Adrenal gland (tissue), 12 donors: ENCODE measurements around the gene SMARCC2. TPM values are rescaled to one million over a fixed set of nuclear protein-coding genes. Genes with fewer than 3 reads are reported as not detected.

ENCODE experiments used
- DNase-seq, 7 donors: peaks; one replicate each; pipeline ENCODE4 v3.0.0-alpha.2; 2019 to 2020
- H3K27ac ChIP-seq, 5 donors: fragments of 200-600 bp; sonication (generic) in 4 of 5; 1 replicate in 3 of 5; 2 replicates in 2 of 5; pipeline versions ENCODE4 v1.5.1 to v1.8.0; 2016 to 2020; ENCODE audit warnings: mild to moderate bottlenecking in 1 of 5
- H3K27me3 ChIP-seq: fragments of 200-600 bp; 2 replicates; pipeline ENCODE4 v1.8.0; 2021
- H3K36me3 ChIP-seq, 2 donors: fragments of 200-600 bp; replicated peaks in 1 of 2; 1 replicate in 1 of 2; 2 replicates in 1 of 2; pipeline versions ENCODE4 v1.5.1 to v1.8.0; 2018 to 2022
- H3K4me1 ChIP-seq, 2 donors: fragments of 200-600 bp; replicated peaks in 1 of 2; 1 replicate in 1 of 2; 2 replicates in 1 of 2; pipeline versions ENCODE4 v1.5.1 to v1.8.0; 2018 to 2021
- H3K4me3 ChIP-seq, 4 donors: fragments of 200-600 bp; sonication (generic) in 3 of 4; one replicate each; pipeline ENCODE4 v1.5.1; 2016 to 2018
- H3K9me3 ChIP-seq, 3 donors: fragments of 200-600 bp; sonication (generic) in 1 of 3; replicated peaks in 1 of 3; 1 replicate in 2 of 3; 2 replicates in 1 of 3; pipeline versions ENCODE4 v1.5.1 to v1.8.0; 2016 to 2021
- POLR2A ChIP-seq, 2 donors: fragments of 450-650 bp; IDR thresholded peaks; one replicate each; pipeline ENCODE4 v1.6.1; 2017; ENCODE audit warnings: antibody characterized with exemption in 2 of 2, mild to moderate bottlenecking in 2 of 2, moderate library complexity in 1 of 2
- WGBS, 4 donors: extraction: QIAGEN DNeasy Blood & Tissue Kit in 2 of 4; methylation state at CpG; one replicate each; pipeline versions ENCODE4 v1.1.5 to v1.1.7; 2013 to 2017; 5-methylcytosine and 5-hydroxymethylcytosine counted together
- intact Hi-C, 2 donors: fragments of 100-400 bp; cut with DNase I; formaldehyde crosslinking; loops; one replicate each; pipeline versions ENCODE4 v1.14.1 to v1.15.0; 2022 to 2023
- polyA plus RNA-seq, 3 donors: library from polyadenylated mRNA; stranded (reverse); fragments of 200-250 nt in 2 of 3; fragments of 350-450 nt in 1 of 3; fragmentation: Illumina TruSeq in 1 of 3; extraction: RNeasy Lipid Tissue Mini Kit (QIAGEN cat#74804) in 1 of 3; gene quantifications; one replicate each; pipeline ENCODE4 v1.2.3, GENCODE V29; 2013 to 2014
- total RNA-seq, 9 donors: library from RNA; depleted of rRNA in 4 of 9; stranded (reverse); fragments of >200 nt in 4 of 9; fragments of 120-200 nt in 1 of 9; fragmentation: NEBNext Ultra II Directional in 1 of 9; extraction: Animal tissue kit (Norgen Biotek cat#: 25700) in 1 of 9; gene quantifications; one replicate each; pipeline versions ENCODE4 v1.1.0 to v1.2.4, GENCODE V29; 2013 to 2023
- TF ChIP-seq, protein P1 (sequence below), 6 experiments: fragments of 450-650 bp in 4 of 6; fragments of 200-600 bp in 2 of 6; sonication (generic) in 1 of 6; IDR thresholded peaks; 1 replicate in 5 of 6; 2 replicates in 1 of 6; pipeline versions ENCODE4 v1.5.1 to v1.8.0; 2016 to 2021; ENCODE audit warnings: antibody characterized with exemption in 6 of 6, mild to moderate bottlenecking in 2 of 6, moderate library complexity in 1 of 6
- donor health status: healthy with polysubstance abuse.
- donor health status: Bipolar disorder and iron deficiency.
- donor health status: DM: yes; HTN: yes; CAD: no.
- donor health status: DM: no; HTN: no; CAD: no.
- donor health status: DM: no; HTN: no; CAD: no.
- donor health status: DM: yes; HTN: yes; CAD: no.

Gene SMARCC2
- total and polyA plus RNA-seq, 12 donors: 22.8 to 102 (median 59.1) TPM

DNA sequence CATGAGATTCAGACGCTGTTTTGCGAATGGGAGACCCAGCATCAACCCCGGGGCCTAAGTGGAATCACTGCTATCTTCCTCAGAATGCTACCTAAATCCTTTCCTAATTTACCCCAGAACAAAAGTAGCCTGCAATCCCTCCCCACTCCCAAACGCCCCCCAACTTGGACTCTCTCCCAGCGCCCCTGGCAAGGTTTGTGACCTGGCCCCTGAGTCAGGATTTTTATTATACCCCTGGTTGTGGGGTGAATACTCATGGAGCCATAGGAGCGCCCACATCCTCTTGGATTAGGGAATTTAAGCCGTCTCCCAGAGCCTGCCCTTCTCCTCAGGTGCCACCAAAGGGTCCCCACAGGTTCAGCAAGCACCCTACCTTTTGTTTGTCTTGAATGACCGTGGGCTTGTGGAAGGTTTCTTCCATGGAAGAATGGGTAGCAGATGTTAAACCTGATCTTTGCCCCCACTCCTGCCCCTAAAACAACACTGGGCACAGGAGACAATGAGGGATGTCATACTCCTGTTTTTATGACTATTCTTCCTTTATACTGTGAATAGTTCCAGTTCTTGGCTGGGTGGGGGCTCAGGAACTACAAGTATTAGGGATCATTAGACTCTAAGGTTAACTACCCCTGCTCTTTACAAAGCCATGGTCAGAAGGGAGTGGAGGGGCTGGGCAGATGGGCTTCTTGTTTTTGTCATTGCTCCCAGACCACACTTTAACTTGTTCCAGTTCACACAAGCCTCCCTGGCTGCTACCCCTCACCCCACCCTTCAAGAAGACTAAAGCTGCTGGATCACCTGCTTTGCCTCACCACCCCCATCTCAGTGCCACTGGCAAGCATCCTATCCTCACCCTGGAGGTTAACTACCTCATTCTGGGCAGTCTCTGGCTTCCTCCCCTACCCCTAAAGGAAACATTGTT lies 36.3 kb downstream of the SMARCC2 start:
- 12 to 20% (median 17%) methylated on average over 8 of the region's 8 CpGs for WGBS, 4 donors
- H3K36me3 ChIP-seq: no peaks in the 10 kb centered on the region
- H3K4me3 ChIP-seq: peak overlapping the region in 2 of 4 donors; percentile 38 to 59
- no peaks in the 10 kb centered on the region for H3K27me3 ChIP-seq
- H3K9me3 ChIP-seq: no peaks in the 10 kb centered on the region
- intact Hi-C loops: no loop called here
- peak overlapping the region in 4 of 5 donors; percentile 80 to 97 (median 88) for H3K27ac ChIP-seq
- TF ChIP-seq, protein P1, sequence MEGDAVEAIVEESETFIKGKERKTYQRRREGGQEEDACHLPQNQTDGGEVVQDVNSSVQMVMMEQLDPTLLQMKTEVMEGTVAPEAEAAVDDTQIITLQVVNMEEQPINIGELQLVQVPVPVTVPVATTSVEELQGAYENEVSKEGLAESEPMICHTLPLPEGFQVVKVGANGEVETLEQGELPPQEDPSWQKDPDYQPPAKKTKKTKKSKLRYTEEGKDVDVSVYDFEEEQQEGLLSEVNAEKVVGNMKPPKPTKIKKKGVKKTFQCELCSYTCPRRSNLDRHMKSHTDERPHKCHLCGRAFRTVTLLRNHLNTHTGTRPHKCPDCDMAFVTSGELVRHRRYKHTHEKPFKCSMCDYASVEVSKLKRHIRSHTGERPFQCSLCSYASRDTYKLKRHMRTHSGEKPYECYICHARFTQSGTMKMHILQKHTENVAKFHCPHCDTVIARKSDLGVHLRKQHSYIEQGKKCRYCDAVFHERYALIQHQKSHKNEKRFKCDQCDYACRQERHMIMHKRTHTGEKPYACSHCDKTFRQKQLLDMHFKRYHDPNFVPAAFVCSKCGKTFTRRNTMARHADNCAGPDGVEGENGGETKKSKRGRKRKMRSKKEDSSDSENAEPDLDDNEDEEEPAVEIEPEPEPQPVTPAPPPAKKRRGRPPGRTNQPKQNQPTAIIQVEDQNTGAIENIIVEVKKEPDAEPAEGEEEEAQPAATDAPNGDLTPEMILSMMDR (IDR thresholded peaks at IDR 0.05): no peak
- TF ChIP-seq POLR2A (IDR thresholded peaks at IDR 0.05): no peak
- no peak for DNase-seq
- H3K4me1 ChIP-seq: peaks cover 15 to 26% of the 10 kb centered on the region in 2 donors

DNA sequence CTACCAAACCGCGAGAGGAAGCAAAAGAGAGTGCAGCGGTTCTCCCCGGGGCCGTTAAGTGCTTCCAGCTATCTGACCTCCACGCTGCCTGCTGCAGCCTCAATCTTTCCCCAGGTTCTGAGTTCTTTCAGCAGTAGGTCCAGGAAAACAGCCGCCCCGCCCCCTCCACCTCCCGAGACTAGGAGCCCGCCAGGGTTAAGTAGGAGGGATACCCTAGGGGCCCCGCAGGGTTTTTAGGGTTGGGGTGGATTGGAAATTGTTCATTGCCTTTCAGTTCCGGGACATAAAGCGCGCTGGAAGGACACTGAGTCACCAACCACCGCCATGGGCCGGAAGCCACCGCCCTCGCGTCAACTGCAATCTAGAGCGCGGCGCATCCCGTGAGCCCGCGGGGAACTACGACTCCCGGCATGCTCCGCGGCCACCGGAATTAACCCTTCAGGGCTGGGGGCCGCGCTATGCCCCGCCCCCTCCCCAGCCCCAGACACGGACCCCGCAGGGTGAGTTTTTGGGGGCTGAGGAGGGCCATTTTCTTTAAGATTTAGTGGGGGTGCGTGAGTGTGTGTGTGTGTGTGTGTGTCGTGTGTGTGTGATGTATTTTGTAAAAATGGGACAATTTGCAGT lies 37.0 kb downstream of the SMARCC2 start, which contains the start of gene MYL6B:
TSS of gene MYL6B (plus strand) at position 456 of the 624 bp plus-strand sequence. CDS start 1,332 bp downstream, outside the sequence.
- intact Hi-C loops: no loop called here
- TF ChIP-seq, protein P1 (IDR thresholded peaks at IDR 0.05): no peak
- peak in 1 of 2 donors; percentile 57 for TF ChIP-seq POLR2A (IDR thresholded peaks at IDR 0.05)

DNA sequence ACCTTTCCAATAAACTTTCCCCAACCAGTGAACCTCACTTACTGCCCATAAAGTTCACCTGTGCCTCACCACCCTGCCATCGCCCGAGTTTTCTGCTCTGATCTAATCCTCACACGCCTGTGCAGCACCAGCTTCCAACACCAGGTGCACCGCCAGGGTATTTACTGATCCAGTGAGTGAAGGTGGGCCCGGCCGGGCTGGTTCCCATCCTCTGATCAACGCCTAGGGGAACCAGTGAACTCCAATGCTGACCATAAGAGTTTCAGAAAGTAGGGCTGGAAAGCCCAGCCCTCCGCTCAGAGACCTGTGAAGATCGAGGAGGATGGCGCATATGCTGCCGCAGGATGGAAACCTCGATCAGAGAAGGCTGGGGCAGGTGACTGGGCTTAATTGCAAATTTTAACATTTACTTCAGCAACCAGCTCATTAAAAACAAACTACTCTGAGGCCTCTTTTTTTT lies 37.6 kb downstream of the SMARCC2 start:
- H3K27me3 ChIP-seq: no peaks in the 10 kb centered on the region
- peak in 6 of 7 donors; percentile 57 to 84 (median 63) for DNase-seq
- no peaks in the 10 kb centered on the region for H3K36me3 ChIP-seq
- H3K4me3 ChIP-seq: peak overlapping the region in 3 of 4 donors; percentile 20 to 59 (median 38)
- WGBS, 4 donors: 5 to 11% (median 9%) methylated on average over 12 of the region's 12 CpGs
- H3K4me1 ChIP-seq: peaks cover 23 to 29% of the 10 kb centered on the region in 2 donors
- H3K27ac ChIP-seq: peak overlapping the region; percentile 80 to 97 (median 95)
- TF ChIP-seq, protein P1 (IDR thresholded peaks at IDR 0.05): peak; percentile 19 to 76 (median 59)
- TF ChIP-seq POLR2A (IDR thresholded peaks at IDR 0.05): no peak
- H3K9me3 ChIP-seq: no peaks in the 10 kb centered on the region
- intact Hi-C loops: no loop called here

More for the DNA sequence above, 37.0 kb downstream of the SMARCC2 start, which contains the start of gene MYL6B:
- 0 to 2% (median 1%) methylated on average over 13 to 37 of the region's 37 CpGs for WGBS, 4 donors
- Histone ChIP-seq H3K9me3 (no peaks in the 10 kb centered on the region), H3K4me3 (peak within 1 kb of the TSS in 3 of 4 donors; percentile 20 to 59 (median 38)), H3K27me3 (no peaks in the 10 kb centered on the region), H3K27ac (peak within 1 kb of the TSS; percentile 80 to 97 (median 95)), H3K36me3 (no peaks in the 10 kb centered on the region), H3K4me1 (peaks cover 17 to 29% of the 10 kb centered on the region in 2 donors)
- peak; percentile 94 to 97 (median 96) for DNase-seq

DNA sequence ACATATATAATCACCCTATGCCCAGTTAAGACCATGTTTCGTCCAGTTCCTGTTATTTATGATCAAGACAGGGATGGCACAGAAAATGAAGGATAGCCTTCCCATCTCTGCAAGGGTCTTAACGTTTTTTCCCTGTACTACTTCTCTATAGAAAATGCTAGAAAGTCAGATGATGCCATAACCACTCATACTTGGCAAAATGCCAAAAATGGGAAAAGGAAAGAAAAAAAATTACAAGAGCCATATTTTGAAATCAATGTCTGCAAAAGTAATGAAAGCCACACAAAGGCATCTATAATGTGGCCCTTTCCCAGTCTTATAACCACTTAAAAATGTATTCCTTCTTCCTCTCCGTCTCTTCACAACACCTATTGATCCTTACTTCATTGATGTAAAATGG lies 38.7 kb downstream of the SMARCC2 start:
- no peak for TF ChIP-seq POLR2A (IDR thresholded peaks at IDR 0.05)
- TF ChIP-seq, protein P1 (IDR thresholded peaks at IDR 0.05): no peak
- WGBS, 4 donors: 61 to 64% (median 62%) methylated on average over 3 of the region's 3 CpGs
- H3K4me1 ChIP-seq: peaks cover 30 to 36% of the 10 kb centered on the region in 2 donors
- DNase-seq: no peak
- H3K27me3 ChIP-seq: no peaks in the 10 kb centered on the region
- H3K27ac ChIP-seq: peak overlapping the region in 1 of 5 donors; percentile 97
- no peak overlapping the region for H3K4me3 ChIP-seq
- intact Hi-C loops: no loop called here
- H3K36me3 ChIP-seq: no peaks in the 10 kb centered on the region
- H3K9me3 ChIP-seq: no peaks in the 10 kb centered on the region
